Calu3 (cell line): ENCODE results near the gene ASB17. TPM values are rescaled to one million over a fixed set of nuclear protein-coding genes. Genes with fewer than 3 reads are reported as not detected.
A peak's percentile ranks its signal among the peaks of the same experiment; 100 is the strongest.

ENCODE experiments used
- BruUV-seq: library from RNA; stranded (reverse); fragments of 400-500 nt; replicated peaks from 2 replicates; lab custom pipeline; 2021; lab: Mats Ljungman, UMichigan
- CTCF ChIA-PET: fragments of 300-600 bp; sonication (Branson Sonifier 250); formaldehyde crosslinking; loops from one replicate; lab custom pipeline; 2022; ENCODE audit warnings: antibody characterized with exemption; lab: Charles Lee
- DNase-seq: peaks from one replicate; pipeline ENCODE4 v3.0.0; 2022
- H3K27ac Mint-ChIP-seq: one replicate; pipeline ENCODE4 v1.8.0; 2022; ENCODE audit warnings: mixed read lengths; ENCODE audit not compliant: unreplicated experiment
- H3K27me3 Mint-ChIP-seq: one replicate; pipeline ENCODE4 v1.8.0; 2022; ENCODE audit warnings: mixed read lengths; ENCODE audit not compliant: unreplicated experiment
- H3K36me3 Mint-ChIP-seq: one replicate; pipeline ENCODE4 v1.8.0; 2022; ENCODE audit warnings: mild to moderate bottlenecking, moderate library complexity, mixed read lengths; ENCODE audit not compliant: insufficient read depth, unreplicated experiment
- H3K4me1 Mint-ChIP-seq: one replicate; pipeline ENCODE4 v1.8.0; 2022; ENCODE audit warnings: mild to moderate bottlenecking, low read depth, mixed read lengths; ENCODE audit not compliant: unreplicated experiment
- H3K4me3 Mint-ChIP-seq: one replicate; pipeline ENCODE4 v1.8.0; 2022; ENCODE audit warnings: mild to moderate bottlenecking, low read depth, moderate library complexity, mixed read lengths; ENCODE audit not compliant: unreplicated experiment
- H3K9me3 Mint-ChIP-seq: one replicate; pipeline ENCODE4 v1.8.0; 2022; ENCODE audit warnings: low read depth, mixed read lengths; ENCODE audit not compliant: unreplicated experiment
- CTCF ChIP-seq: fragments of 200-600 bp; IDR thresholded peaks from one replicate; pipeline ENCODE4 v1.8.0; 2022; ENCODE audit warnings: antibody characterized with exemption; ENCODE audit not compliant: unreplicated experiment
- intact Hi-C: fragments of 100-400 bp; cut with micrococcal nuclease; formaldehyde crosslinking; loops from one replicate; pipeline ENCODE4 v1.10.0; 2022; ENCODE audit not compliant: unreplicated experiment
- total RNA-seq: library from RNA; stranded (reverse); gene quantifications from 2 replicates; pipeline ENCODE4 v1.2.3, GENCODE V29; 2022

ASB17 gene
- total RNA-seq, 1 experiment from 2014 or later = not detected

GRCh38 chr1:75922698-75923097 is 9.5 kb downstream of the ASB17 start:
- Mint-ChIP-seq H3K4me1 (no peaks in the 10 kb centered on the region), H3K36me3 (no peaks in the 10 kb centered on the region), H3K4me3 (no peak overlapping the region), H3K27me3 (no peaks in the 10 kb centered on the region), H3K9me3 (peaks cover 2% of the 10 kb centered on the region), H3K27ac (no peak overlapping the region)
- DNase-seq = no peak
- intact Hi-C loops = no loop called here
- no TSS peak for BruUV-seq
- no peak for TF ChIP-seq CTCF
- CTCF ChIA-PET = no interaction called here

GRCh38 chr1:75916834-75917233 is 15.4 kb downstream of the ASB17 start:
- CTCF ChIA-PET = interaction anchor here (0.7 kb wide), 1 partner anchor 379 kb away, joined by 3 read pairs; no protein-coding TSS in a partner anchor
- no peak for TF ChIP-seq CTCF
- no peaks in the 10 kb centered on the region for H3K27me3 Mint-ChIP-seq
- no peaks in the 10 kb centered on the region for H3K9me3 Mint-ChIP-seq
- no TSS peak for BruUV-seq
- H3K27ac Mint-ChIP-seq = no peak overlapping the region
- no peaks in the 10 kb centered on the region for H3K36me3 Mint-ChIP-seq
- no peaks in the 10 kb centered on the region for H3K4me1 Mint-ChIP-seq
- DNase-seq = no peak
- no peak overlapping the region for H3K4me3 Mint-ChIP-seq
- intact Hi-C loops = loop anchor here (10.0 kb wide), 1 partner anchor 318 kb away; no protein-coding TSS in a partner anchor

GRCh38 chr1:75908717-75909152 is 23.5 kb downstream of the ASB17 start:
- H3K4me1 Mint-ChIP-seq = no peaks in the 10 kb centered on the region
- DNase-seq = peak; percentile 39
- peaks cover 4% of the 10 kb centered on the region for H3K9me3 Mint-ChIP-seq
- no TSS peak for BruUV-seq
- no peak overlapping the region for H3K4me3 Mint-ChIP-seq
- no peaks in the 10 kb centered on the region for H3K36me3 Mint-ChIP-seq
- TF ChIP-seq CTCF = peak; percentile 23
- no peak overlapping the region for H3K27ac Mint-ChIP-seq
- CTCF ChIA-PET = interaction anchor here (0.6 to 1.3 kb wide), 4 partner anchors 19 to 1980 kb away, joined by 3 to 8 read pairs (median 5); partner anchors contain the start of gene NEXN
- intact Hi-C loops = loop anchor here (2.0 to 5.0 kb wide), 4 partner anchors 82 to 1234 kb away; no protein-coding TSS in a partner anchor
- no peaks in the 10 kb centered on the region for H3K27me3 Mint-ChIP-seq

GRCh38 chr1:75901371-75901770 is 30.8 kb downstream of the ASB17 start:
- H3K36me3 Mint-ChIP-seq = no peaks in the 10 kb centered on the region
- H3K4me1 Mint-ChIP-seq = no peaks in the 10 kb centered on the region
- BruUV-seq = no TSS peak

More at GRCh38 chr1:75901371-75901770, 30.8 kb downstream of the ASB17 start:
- CTCF ChIA-PET = no interaction called here
- intact Hi-C loops = no loop called here
- no peak overlapping the region for H3K4me3 Mint-ChIP-seq
- H3K27me3 Mint-ChIP-seq = no peaks in the 10 kb centered on the region
- no peaks in the 10 kb centered on the region for H3K9me3 Mint-ChIP-seq
- TF ChIP-seq CTCF = no peak
- H3K27ac Mint-ChIP-seq = no peak overlapping the region
- no peak for DNase-seq
